Tibial nerve (tissue), 4 donors: Measurements from ENCODE around the gene CLASP1. TPM values are rescaled to one million over a fixed set of nuclear protein-coding genes. Genes with fewer than 3 reads are reported as not detected.
"Not testable (repeated sequence)": the region's sequence is repeated elsewhere in the genome, so short reads cannot be mapped to it uniquely, and the experiment has no call there.

Experiments used
- DNase-seq, 2 donors: peaks; one replicate each; pipeline ENCODE4 v3.0.0-alpha.2; 2019; ENCODE audit warnings: low spot score in 2 of 2
- H3K27ac ChIP-seq, 4 donors: fragments of 200-600 bp; sonication (generic) in 3 of 4; one replicate each; pipeline ENCODE4 v1.5.1; 2017 to 2019; ENCODE audit warnings: mild to moderate bottlenecking in 1 of 4
- H3K27me3 ChIP-seq, 2 donors: fragments of 200-600 bp; sonication (generic) in 1 of 2; one replicate each; pipeline versions ENCODE4 v1.5.1 to v1.6.0; 2017 to 2019
- H3K36me3 ChIP-seq, 3 donors: fragments of 200-600 bp; sonication (generic); one replicate each; pipeline ENCODE4 v1.5.1; 2018 to 2019
- H3K4me1 ChIP-seq, 4 donors: fragments of 200-600 bp; sonication (generic) in 3 of 4; one replicate each; pipeline ENCODE4 v1.5.1; 2017 to 2019
- H3K4me3 ChIP-seq, 4 donors: fragments of 200-600 bp; sonication (generic) in 3 of 4; one replicate each; pipeline ENCODE4 v1.5.1; 2017 to 2019; ENCODE audit warnings: mild to moderate bottlenecking in 1 of 4, moderate library complexity in 1 of 4
- H3K9me3 ChIP-seq, 4 donors: fragments of 200-600 bp; sonication (generic) in 3 of 4; one replicate each; pipeline ENCODE4 v1.5.1; 2017 to 2019
- EP300 ChIP-seq, 2 donors: sonication (generic); formaldehyde crosslinking; IDR thresholded peaks; one replicate each; pipeline ENCODE4 v1.6.1; 2017; ENCODE audit warnings: antibody characterized with exemption in 2 of 2, mild to moderate bottlenecking in 1 of 2
- POLR2A ChIP-seq, 2 donors: fragments of 450-650 bp; IDR thresholded peaks; one replicate each; pipeline ENCODE4 v1.6.1; 2017; ENCODE audit warnings: antibody characterized with exemption in 2 of 2, mild to moderate bottlenecking in 2 of 2, moderate library complexity in 2 of 2
- WGBS, 2 donors: methylation state at CpG; one replicate each; pipeline ENCODE4 v1.1.5; 2018; 5-methylcytosine and 5-hydroxymethylcytosine counted together
- total RNA-seq, 4 donors: library from RNA; depleted of rRNA; stranded (reverse); fragments of >200 nt; gene quantifications; one replicate each; pipeline ENCODE4 v1.1.0, GENCODE V29; 2016
- TF ChIP-seq, protein P1 (sequence below), 5 experiments: fragments of 200-600 bp in 3 of 5; fragments of 450-650 bp in 2 of 5; sonication (generic) in 3 of 5; IDR thresholded peaks; one replicate each; pipeline ENCODE4 v1.5.1; 2016 to 2019; ENCODE audit warnings: antibody characterized with exemption in 5 of 5, mild to moderate bottlenecking in 3 of 5, moderate library complexity in 2 of 5

The CLASP1 gene
- total RNA-seq, 4 donors from 2014 or later, result 72.8 to 164 (median 88.6) TPM

GRCh38 chr2:121643877-121644276, 5.4 kb downstream of the CLASP1 start:
- Histone ChIP-seq H3K4me3 (no peak overlapping the region), H3K9me3 (no peaks in the 10 kb centered on the region), H3K27ac (no peak overlapping the region), H3K27me3 (no peaks in the 10 kb centered on the region), H3K36me3 (peaks cover 0 to 10% (median 0%) of the 10 kb centered on the region in 3 donors), H3K4me1 (peaks cover 0 to 55% (median 12%) of the 10 kb centered on the region in 4 donors)
- 84 to 87% methylated on average over 2 of the region's 2 CpGs for WGBS, 2 donors
- TF ChIP-seq EP300 (IDR thresholded peaks at IDR 0.05), result no peak
- TF ChIP-seq, protein P1, sequence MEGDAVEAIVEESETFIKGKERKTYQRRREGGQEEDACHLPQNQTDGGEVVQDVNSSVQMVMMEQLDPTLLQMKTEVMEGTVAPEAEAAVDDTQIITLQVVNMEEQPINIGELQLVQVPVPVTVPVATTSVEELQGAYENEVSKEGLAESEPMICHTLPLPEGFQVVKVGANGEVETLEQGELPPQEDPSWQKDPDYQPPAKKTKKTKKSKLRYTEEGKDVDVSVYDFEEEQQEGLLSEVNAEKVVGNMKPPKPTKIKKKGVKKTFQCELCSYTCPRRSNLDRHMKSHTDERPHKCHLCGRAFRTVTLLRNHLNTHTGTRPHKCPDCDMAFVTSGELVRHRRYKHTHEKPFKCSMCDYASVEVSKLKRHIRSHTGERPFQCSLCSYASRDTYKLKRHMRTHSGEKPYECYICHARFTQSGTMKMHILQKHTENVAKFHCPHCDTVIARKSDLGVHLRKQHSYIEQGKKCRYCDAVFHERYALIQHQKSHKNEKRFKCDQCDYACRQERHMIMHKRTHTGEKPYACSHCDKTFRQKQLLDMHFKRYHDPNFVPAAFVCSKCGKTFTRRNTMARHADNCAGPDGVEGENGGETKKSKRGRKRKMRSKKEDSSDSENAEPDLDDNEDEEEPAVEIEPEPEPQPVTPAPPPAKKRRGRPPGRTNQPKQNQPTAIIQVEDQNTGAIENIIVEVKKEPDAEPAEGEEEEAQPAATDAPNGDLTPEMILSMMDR (IDR thresholded peaks at IDR 0.05), result no peak
- no peak for DNase-seq

GRCh38 chr2:121640380-121641316, 8.6 kb downstream of the CLASP1 start:
- H3K36me3 ChIP-seq, result peaks cover 0 to 15% (median 0%) of the 10 kb centered on the region in 3 donors
- H3K27me3 ChIP-seq, result no peaks in the 10 kb centered on the region
- H3K9me3 ChIP-seq, result peaks cover 0 to 12% (median 3%) of the 10 kb centered on the region in 4 donors
- WGBS, 2 donors, result 40 to 48% methylated on average over 5 of the region's 5 CpGs
- TF ChIP-seq, protein P1 (IDR thresholded peaks at IDR 0.05), result no peak
- no peak for TF ChIP-seq EP300 (IDR thresholded peaks at IDR 0.05)
- no peak for TF ChIP-seq POLR2A (IDR thresholded peaks at IDR 0.05)
- H3K4me1 ChIP-seq, result peaks cover 0 to 29% (median 3%) of the 10 kb centered on the region in 4 donors
- H3K4me3 ChIP-seq, result no peak overlapping the region
- no peak for DNase-seq
- peak overlapping the region in 2 of 4 donors; percentile 16 to 45 for H3K27ac ChIP-seq

GRCh38 chr2:121639846-121640245, 9.4 kb downstream of the CLASP1 start:
- WGBS, 2 donors, result 91 to 94% methylated on average over 6 of the region's 6 CpGs
- not testable (repeated sequence) for H3K27ac ChIP-seq, H3K4me3 ChIP-seq

GRCh38 chr2:121638333-121638732, 10.9 kb downstream of the CLASP1 start:
- peaks cover 0 to 33% (median 6%) of the 10 kb centered on the region in 4 donors for H3K4me1 ChIP-seq
- TF ChIP-seq POLR2A (IDR thresholded peaks at IDR 0.05) (no peak), EP300 (IDR thresholded peaks at IDR 0.05) (no peak)
- TF ChIP-seq, protein P1 (IDR thresholded peaks at IDR 0.05), result no peak
- no peaks in the 10 kb centered on the region for H3K27me3 ChIP-seq
- no peak overlapping the region for H3K4me3 ChIP-seq
- H3K9me3 ChIP-seq, result peaks cover 0 to 12% (median 3%) of the 10 kb centered on the region in 4 donors
- H3K36me3 ChIP-seq, result peaks cover 0 to 15% (median 0%) of the 10 kb centered on the region in 3 donors
- 91 to 93% methylated on average over 3 of the region's 3 CpGs for WGBS, 2 donors
- no peak overlapping the region for H3K27ac ChIP-seq
- no peak for DNase-seq

More at GRCh38 chr2:121639846-121640245, 9.4 kb downstream of the CLASP1 start:
- not testable (repeated sequence) for DNase-seq, H3K27me3 ChIP-seq
- Histone ChIP-seq H3K4me1 (peaks cover 0 to 28% (median 3%) of the 10 kb centered on the region in 4 donors), H3K36me3 (peaks cover 0 to 15% (median 0%) of the 10 kb centered on the region in 3 donors), H3K9me3 (peaks cover 0 to 12% (median 3%) of the 10 kb centered on the region in 4 donors)

- Histone ChIP-seq H3K9me3 (peaks cover 0 to 12% (median 3%) of the 10 kb centered on the region in 4 donors), H3K4me1 (peaks cover 0 to 32% (median 4%) of the 10 kb centered on the region in 4 donors), H3K27me3 (no peaks in the 10 kb centered on the region), H3K27ac (peak overlapping the region in 1 of 4 donors; percentile 30), H3K4me3 (no peak overlapping the region), H3K36me3 (peaks cover 0 to 10% (median 0%) of the 10 kb centered on the region in 3 donors)
- DNase-seq, result no peak
- WGBS, 2 donors, result 32 to 44% methylated on average over 1 of the region's 1 CpG
- no peak for TF ChIP-seq EP300 (IDR thresholded peaks at IDR 0.05)
- TF ChIP-seq, protein P1 (IDR thresholded peaks at IDR 0.05), result no peak
- TF ChIP-seq POLR2A (IDR thresholded peaks at IDR 0.05), result no peak
Measured at GRCh38 chr2:121635371-121635770, 13.9 kb downstream of the CLASP1 start.
